H7 (cell line): ENCODE measurements around the gene RCAN2. TPM values are rescaled to one million over a fixed set of nuclear protein-coding genes. Genes with fewer than 3 reads are reported as not detected.

ENCODE experiments used
- DNase-seq: peaks from one replicate; pipeline ENCODE4 v3.0.0; 2012
- H3K27me3 ChIP-seq: 2 replicates; pipeline ENCODE4 v1.6.0; 2011; ENCODE audit warnings: mild to moderate bottlenecking, low read length; ENCODE audit not compliant: control insufficient read depth, insufficient read depth
- H3K36me3 ChIP-seq: replicated peaks from 2 replicates; pipeline ENCODE4 v1.5.1; 2011; ENCODE audit warnings: low read length; ENCODE audit not compliant: control insufficient read depth, insufficient read depth
- H3K4me3 ChIP-seq: 2 replicates; pipeline ENCODE4 v1.5.1; 2011; ENCODE audit warnings: low read depth, mild to moderate bottlenecking, control low read depth, low read length, moderate library complexity; ENCODE audit not compliant: insufficient read depth
- total RNA-seq: library from RNA; depleted of rRNA; stranded (reverse); fragments of >200 nt; shearing (Covaris generic); gene quantifications from 2 replicates; pipeline ENCODE4 v1.2.3, GENCODE V29; 2014

The RCAN2 gene
- total RNA-seq, 1 experiment from 2014 or later: 2.8 TPM

DNA sequence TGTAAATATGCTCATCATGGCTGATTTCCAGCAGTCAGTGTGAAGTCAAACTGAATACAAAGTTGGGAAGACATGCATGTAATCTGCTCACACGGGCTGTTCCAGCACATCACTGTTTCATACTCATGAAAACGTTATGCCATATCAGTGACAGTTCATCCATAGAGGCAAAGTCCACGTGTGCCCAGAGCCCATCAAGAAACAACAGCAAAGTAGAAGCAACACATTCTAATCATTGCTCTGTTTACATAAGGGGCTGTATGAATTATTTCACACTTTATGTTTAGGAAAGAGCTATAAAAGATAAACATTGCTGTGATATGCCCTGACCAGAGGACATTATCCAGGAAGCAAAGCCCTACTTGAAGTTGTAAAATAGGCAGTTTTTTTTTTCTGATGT is 163.5 kb downstream of the RCAN2 start:
- Histone ChIP-seq H3K27me3 (no peaks in the 10 kb centered on the region), H3K36me3 (no peaks in the 10 kb centered on the region), H3K4me3 (no peak overlapping the region)
- no peak for DNase-seq

GRCh38 chr6:46325561-46326530 is 165.4 kb downstream of the RCAN2 start:
- Histone ChIP-seq H3K27me3 (no peaks in the 10 kb centered on the region), H3K36me3 (no peaks in the 10 kb centered on the region), H3K4me3 (no peak overlapping the region)
- DNase-seq: peak; percentile 44

GRCh38 chr6:46324706-46325105 is 166.5 kb downstream of the RCAN2 start:
- Histone ChIP-seq H3K27me3 (no peaks in the 10 kb centered on the region), H3K36me3 (no peaks in the 10 kb centered on the region), H3K4me3 (no peak overlapping the region)
- DNase-seq: no peak

DNA sequence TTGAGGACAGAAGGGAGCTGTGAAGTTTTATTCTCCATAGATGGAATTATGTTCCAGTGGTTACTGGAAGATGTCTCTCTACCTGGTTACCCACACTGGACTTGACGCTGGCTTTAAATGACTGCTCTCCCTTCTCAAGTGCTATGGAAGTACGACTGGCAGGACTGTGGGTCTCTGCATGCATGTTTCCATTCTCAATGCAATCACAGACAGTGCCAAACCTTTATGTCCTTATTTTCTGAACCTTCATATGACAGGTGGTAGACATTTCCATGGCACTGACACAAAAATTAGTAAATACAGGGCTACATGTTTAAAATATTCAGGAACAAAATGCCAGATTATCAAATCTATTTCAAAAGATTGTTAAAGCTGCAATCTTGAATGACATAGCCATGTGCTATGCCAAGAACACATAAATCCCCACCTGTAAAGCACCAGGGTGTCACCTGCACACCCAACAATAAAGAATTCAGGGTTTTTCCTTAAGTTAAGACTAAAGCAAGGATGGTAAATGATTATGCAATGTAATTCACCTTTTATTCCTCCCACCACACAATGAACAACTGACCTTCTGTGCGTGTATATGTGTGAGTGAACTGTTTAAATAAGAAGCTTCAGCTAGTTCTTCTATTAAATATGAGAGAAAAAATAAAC is 167.2 kb downstream of the RCAN2 start:
- no peak for DNase-seq
- H3K27me3 ChIP-seq: no peaks in the 10 kb centered on the region
- H3K4me3 ChIP-seq: no peak overlapping the region
- H3K36me3 ChIP-seq: no peaks in the 10 kb centered on the region

DNA sequence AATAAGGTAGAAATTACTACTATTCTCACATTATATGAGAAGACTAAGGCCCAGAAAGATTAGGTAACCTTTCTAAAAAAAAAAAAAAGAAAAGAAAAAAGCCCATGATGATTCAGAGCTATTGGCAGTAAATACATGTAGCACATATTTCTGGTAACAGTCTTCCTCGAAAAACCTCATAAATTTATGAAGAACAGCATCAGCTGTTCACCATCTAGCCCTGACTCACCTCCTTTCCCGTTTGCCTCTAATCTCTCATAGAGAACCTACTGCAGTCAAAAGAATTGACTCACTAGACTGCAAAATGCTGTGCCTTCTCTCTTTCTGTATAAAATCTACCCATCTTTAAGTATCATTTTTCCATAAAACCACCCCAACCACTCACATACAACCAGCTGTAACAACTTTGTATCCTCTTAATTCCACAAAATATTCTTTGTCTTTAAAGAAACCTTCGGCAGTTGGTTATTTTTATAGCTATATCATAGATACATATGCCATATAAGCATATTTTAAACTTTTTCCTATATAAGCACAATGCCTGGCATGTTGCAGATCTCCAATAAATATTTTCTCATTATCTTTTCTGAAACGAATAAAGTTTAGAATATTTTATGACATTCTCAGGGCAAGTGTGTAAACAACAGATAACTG is 167.8 kb downstream of the RCAN2 start:
- Histone ChIP-seq H3K27me3 (no peaks in the 10 kb centered on the region), H3K36me3 (no peaks in the 10 kb centered on the region), H3K4me3 (no peak overlapping the region)
- no peak for DNase-seq

DNA sequence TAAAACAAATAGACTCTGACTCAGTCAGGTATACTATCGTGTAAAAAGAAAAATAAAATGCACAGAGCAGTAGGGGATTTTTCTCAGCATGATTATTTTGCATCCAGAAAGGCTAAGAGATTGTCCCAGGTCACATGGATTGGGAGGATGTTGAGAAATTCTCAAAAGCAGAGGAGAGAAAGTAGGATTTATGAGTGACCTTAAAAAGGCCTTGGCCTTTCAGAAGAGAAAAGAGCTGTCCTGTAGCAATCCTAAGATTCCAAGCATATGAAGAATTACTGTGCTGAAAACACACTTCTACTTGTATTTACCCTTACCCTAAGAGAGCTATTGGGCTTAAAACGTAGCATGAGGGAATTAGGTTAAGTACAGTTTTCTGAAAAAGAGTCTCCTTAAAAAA is 170.7 kb downstream of the RCAN2 start:
- DNase-seq: no peak
- Histone ChIP-seq H3K27me3 (no peaks in the 10 kb centered on the region), H3K4me3 (no peak overlapping the region), H3K36me3 (no peaks in the 10 kb centered on the region)

DNA sequence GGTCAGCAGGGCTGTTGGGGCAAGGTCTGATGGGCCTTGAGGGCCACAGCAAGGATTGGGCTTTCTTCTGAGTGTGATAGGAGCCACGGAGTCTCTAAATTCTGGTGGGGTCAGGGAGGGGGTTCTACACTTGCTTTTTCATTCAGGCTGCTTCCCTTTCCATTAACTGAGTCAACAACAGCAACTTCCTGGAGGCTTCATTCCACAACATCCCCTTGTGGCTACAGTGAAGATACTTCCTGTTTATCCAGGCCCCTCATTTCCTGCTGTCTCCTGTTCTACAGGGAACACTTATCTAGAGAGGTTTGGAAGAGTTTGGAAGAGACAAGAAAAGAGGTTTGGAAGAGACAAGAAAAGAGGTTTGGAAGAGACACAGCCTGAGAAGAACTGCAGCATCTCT is 175.7 kb downstream of the RCAN2 start:
- no peak overlapping the region for H3K4me3 ChIP-seq
- H3K27me3 ChIP-seq: no peaks in the 10 kb centered on the region
- no peaks in the 10 kb centered on the region for H3K36me3 ChIP-seq
- DNase-seq: no peak

- no peak for DNase-seq
- no peak overlapping the region for H3K4me3 ChIP-seq
- H3K27me3 ChIP-seq: no peaks in the 10 kb centered on the region
- H3K36me3 ChIP-seq: no peaks in the 10 kb centered on the region
Observed at GRCh38 chr6:46312654-46313053, 178.6 kb downstream of the RCAN2 start.

DNA sequence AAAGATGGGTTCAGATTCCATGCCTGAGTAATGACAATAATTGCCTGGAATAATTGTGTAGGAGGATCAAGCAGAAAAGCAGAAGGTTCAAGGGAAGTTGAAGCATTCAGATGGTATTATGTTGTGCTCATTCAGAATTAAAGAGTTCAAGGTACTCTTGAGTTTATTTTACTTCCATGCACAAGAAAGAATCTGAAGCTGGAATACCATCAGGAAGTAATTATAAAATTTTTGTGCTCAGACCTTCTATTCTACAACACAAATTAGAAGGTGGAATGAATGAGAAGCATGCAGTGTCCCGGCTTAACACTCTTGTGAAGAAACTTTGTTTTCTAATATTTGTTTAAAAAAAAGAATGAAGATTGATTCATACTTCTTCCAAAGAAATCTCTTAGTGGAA is 181.1 kb downstream of the RCAN2 start:
- H3K36me3 ChIP-seq: no peaks in the 10 kb centered on the region
- no peaks in the 10 kb centered on the region for H3K27me3 ChIP-seq
- H3K4me3 ChIP-seq: no peak overlapping the region
- DNase-seq: no peak

GRCh38 chr6:46306431-46306830 is 184.8 kb downstream of the RCAN2 start:
- no peak for DNase-seq
- Histone ChIP-seq H3K4me3 (no peak overlapping the region), H3K27me3 (no peaks in the 10 kb centered on the region), H3K36me3 (no peaks in the 10 kb centered on the region)

GRCh38 chr6:46305833-46306232 is 185.4 kb downstream of the RCAN2 start:
- no peak overlapping the region for H3K4me3 ChIP-seq
- H3K36me3 ChIP-seq: no peaks in the 10 kb centered on the region
- DNase-seq: no peak
- no peaks in the 10 kb centered on the region for H3K27me3 ChIP-seq

- no peak overlapping the region for H3K4me3 ChIP-seq
- H3K36me3 ChIP-seq: no peaks in the 10 kb centered on the region
- no peak for DNase-seq
- no peaks in the 10 kb centered on the region for H3K27me3 ChIP-seq
Observed at GRCh38 chr6:46305236-46305635, 186.0 kb downstream of the RCAN2 start.

- no peaks in the 10 kb centered on the region for H3K36me3 ChIP-seq
- no peaks in the 10 kb centered on the region for H3K27me3 ChIP-seq
- DNase-seq: no peak
- H3K4me3 ChIP-seq: no peak overlapping the region
Observed at GRCh38 chr6:46302816-46303215, 188.4 kb downstream of the RCAN2 start.

DNA sequence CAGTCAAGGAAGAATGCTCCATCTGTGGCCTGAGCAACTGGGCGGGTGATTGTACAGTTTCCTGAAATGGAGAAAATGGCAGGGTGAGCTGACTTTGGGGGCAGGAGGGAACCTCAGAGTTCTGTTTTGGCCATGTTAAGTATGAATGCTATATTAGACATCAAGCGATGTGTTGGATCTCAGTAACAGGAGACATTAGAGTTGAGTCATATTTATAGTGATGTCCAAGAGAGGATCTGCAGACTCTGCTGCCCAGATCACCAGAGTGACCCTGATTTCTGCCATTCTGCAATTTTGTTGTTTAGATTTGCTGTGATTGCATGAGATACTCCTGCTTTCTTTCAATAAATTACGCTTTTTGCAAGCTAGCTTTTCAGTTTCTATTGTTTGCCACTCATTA is 189.1 kb downstream of the RCAN2 start:
- no peak for DNase-seq
- Histone ChIP-seq H3K4me3 (no peak overlapping the region), H3K27me3 (no peaks in the 10 kb centered on the region), H3K36me3 (no peaks in the 10 kb centered on the region)

DNA sequence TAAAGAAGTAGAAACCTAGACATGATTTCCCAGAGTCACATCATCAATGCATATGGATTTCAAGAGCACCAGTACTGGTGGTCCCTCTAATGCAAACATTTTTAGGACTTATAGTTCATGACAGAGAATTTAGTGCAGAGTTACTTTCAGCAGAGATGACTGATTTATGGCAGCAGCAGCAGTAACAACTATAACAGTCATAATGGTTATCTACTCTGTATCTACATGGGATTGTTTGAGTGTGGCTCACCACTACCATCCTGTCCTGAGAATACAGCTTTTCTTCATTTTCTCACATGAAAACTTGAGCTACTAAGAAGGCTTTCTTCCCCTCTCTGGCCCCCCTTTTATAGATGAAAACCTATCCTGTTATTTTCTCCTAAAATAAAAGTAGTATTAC is 192.0 kb downstream of the RCAN2 start:
- no peaks in the 10 kb centered on the region for H3K36me3 ChIP-seq
- no peaks in the 10 kb centered on the region for H3K27me3 ChIP-seq
- no peak overlapping the region for H3K4me3 ChIP-seq
- DNase-seq: no peak
